GM18519 (cell line): Measurements from ENCODE around the gene GNGT2.
"Not testable (repeated sequence)": the region's sequence is repeated elsewhere in the genome, so short reads cannot be mapped to it uniquely, and the experiment has no call there.

Experiments used
- ATAC-seq: cut with Tn5 transposase; IDR thresholded peaks from one replicate; pipeline ENCODE4 v1.9.1; 2021; ENCODE audit warnings: mild to moderate bottlenecking, moderate library complexity; ENCODE audit not compliant: unreplicated experiment, low FRiP score

Gene GNGT2

DNA sequence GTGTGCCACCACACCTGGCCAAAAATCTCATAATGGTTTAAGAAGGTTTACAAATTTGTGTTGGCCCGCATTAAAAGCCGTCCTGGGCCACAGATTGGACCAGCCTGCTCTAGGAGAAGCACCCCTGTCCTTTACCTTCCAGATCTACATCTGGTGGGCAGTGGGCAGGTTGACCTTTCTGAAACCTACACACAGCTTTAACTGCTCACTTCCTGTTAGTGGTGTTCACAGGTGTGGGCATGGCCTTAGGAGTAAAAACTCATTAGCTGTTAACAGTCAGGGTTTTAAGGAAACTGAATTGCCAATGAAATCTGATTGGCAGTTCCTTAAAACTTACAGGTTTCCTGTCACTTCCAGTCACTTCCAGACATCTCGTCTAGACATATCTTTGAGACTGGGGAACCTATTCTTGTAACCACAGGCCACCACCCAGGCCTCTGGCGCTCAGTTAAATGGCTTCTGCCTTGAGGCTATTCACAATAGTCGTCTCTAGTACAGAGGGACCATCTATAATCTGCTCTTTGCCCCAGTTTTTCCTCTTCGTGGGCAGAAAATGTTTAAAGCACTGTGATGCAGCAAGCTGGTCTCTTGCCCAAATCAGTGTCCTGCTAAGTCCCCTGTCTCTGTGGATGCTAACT is 29.3 kb downstream of the GNGT2 start:
- no peak for ATAC-seq

GRCh38 chr17:49180303-49180702 is 30.1 kb downstream of the GNGT2 start:
- no peak for ATAC-seq

DNA sequence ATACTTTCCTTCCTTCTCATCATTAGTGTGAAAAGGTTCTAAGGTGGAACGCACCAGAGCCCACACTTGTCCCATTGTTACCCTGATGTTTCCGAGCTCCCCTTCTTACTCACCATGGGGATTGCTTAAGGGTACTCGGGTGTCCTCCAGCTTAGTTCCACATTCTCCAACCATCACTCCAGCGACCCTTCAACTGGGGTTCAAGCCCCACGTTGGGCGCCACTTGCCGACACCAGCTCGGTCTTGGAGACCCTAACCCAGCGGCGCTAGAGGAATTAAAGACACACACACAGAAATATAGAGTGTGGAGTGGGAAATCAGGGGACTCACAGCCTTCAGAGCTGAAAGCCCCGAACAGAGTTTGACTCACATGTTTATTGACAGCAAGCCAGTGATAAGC is 34.4 kb downstream of the GNGT2 start:
- ATAC-seq = not testable (repeated sequence)

DNA sequence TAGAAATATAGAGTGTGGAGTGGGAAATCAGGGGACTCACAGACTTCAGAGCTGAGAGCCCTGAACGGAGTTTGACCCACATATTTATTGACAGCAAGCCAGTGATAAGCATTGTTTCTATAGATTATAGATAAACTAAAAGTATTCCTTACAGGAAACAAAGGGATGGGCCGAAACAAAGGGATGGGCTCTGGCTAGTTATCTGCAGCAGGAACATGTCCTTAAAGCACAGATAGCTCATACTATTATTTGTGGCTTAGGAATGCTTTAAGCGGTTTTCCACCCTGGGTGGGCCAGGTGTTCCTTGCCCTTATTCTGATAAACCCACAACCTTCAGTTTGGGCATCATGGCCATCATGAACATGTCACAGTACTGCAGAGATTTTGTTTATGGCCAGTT is 39.7 kb downstream of the GNGT2 start:
- ATAC-seq = not testable (repeated sequence)

DNA sequence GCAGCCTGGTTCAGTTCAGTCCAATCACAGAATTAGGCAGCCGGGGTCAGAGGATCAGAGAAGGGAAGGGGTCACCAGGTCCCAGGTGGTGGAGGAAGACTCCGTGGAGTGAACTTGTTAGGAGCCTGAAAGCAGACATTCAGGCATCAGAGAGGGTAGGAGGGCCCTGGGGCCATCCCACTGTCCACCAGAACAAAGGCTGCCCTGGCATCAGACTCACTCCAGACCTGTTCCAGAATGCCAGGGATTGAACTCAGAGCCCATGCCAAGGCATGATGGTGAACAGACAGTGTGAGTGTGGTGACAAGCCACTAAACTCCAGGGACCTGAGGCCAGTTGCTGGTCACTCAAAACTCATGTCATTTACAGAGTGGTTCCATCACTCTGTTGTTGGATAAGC is 40.2 kb downstream of the GNGT2 start:
- no peak for ATAC-seq

- no peak for ATAC-seq
Observed at GRCh38 chr17:49168706-49169105, 41.7 kb downstream of the GNGT2 start.

DNA sequence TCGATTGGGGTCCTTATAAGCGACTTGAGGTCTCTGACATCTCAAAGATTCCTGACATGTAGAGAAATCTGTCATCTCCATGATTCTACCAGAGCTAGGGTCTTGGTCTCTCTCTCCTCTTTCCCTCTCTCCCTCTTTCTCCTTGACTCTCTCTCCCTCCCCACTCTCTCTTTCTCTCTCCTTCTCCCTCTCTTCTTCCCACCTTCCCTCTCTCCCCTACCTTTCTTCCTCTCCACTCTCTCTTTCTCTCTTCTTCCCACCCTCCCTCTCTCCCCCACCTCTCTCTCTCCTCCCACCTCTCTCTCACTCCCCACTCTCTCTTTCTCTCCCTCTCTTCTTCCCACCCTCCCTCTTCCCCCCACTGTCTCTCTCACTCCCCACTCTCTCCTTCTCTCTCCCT is 45.2 kb downstream of the GNGT2 start:
- ATAC-seq = no peak

DNA sequence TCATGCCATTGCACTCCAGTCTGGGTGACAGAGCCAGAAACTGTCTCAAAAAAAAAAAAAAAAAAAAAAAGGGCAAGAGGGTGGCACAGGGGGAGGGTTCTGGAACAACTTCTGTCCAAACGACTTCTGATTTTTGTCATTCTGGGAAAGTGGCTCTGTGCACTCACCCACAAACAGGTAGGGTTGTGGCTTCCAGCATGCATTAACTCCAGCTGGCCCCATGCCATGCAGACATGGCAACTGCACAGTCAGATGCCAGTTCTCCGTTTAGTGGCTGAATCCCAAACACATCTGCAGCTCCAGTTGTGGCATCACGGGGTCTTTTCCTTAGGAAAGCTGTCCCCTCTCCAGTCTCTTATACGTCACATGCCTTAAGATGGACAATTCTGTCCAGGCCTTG is 47.5 kb downstream of the GNGT2 start:
- no peak for ATAC-seq

DNA sequence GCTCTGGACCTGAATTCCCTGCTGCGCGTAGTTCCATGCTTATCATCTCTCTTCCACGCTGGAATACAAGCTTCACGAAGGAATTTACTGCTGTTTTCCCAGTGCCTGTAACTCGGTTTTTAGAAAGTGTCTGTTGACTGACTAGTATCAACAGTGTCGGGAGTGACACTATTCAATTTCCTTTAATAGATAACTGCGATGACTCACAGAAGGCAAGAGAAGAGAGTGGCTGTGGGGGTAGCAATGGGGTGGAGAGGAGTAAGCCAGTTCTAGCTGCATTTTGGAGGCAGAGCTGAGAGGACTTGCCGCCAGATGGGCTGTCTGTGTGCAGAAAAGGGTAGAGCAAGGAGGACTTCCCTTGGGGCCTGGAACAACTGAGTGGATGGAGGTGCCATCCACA is 52.6 kb downstream of the GNGT2 start:
- no peak for ATAC-seq

DNA sequence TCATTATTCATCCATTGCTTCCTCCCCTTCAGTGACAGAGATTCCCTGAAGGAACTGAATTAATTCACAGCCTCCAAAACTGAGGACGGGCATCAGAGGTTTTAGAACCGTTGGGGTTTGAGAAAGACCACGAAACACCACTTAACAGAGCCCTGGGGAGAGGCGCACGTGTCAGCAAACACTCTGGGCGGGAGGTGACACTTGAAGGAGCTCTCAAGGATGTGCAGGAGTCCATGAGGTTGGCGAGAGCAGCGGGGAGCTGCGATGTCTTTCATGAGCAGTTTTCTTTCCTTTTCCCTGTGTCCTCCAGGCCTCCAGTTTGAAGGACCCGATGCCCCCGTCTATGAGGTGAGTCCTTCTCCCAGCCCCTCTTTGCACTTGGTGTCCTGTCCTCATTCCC is 54.1 kb downstream of the GNGT2 start:
- ATAC-seq = no peak
